ENCODE results near the gene NOVA2.

The NOVA2 gene

DNA sequence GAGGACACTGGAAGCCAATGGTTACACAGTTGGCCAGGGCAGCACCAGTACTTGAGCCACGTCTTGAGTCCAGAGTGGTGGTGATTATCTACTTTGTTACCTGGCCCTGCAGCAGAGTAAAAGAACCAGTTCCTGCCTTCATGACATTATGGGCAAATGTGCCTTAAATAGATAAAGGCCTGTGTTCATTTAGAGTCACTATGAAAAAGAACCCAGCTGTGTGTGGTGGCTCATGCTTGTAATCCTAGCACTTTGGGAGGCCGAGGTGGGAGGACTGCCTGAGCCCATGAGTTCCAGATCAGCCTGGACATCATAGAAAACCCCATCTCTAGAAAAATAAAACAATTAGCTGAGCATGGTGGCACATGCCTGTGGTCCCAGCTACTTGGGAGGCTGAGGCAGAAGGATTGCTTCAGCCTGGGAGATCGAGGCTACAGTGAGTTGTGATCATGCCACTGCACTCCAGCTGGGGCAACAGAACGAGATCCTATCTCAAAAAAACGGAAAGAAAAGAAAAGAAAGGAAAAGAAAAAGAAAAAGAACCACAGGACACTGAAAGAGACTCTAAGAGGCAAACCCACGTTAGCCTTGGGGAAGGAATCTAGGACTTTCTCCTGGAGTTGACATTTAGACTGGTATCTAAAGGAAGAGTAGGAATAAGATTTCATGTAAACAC is 84.3 kb downstream of the NOVA2 start:
- DNase-seq = no peak

DNA sequence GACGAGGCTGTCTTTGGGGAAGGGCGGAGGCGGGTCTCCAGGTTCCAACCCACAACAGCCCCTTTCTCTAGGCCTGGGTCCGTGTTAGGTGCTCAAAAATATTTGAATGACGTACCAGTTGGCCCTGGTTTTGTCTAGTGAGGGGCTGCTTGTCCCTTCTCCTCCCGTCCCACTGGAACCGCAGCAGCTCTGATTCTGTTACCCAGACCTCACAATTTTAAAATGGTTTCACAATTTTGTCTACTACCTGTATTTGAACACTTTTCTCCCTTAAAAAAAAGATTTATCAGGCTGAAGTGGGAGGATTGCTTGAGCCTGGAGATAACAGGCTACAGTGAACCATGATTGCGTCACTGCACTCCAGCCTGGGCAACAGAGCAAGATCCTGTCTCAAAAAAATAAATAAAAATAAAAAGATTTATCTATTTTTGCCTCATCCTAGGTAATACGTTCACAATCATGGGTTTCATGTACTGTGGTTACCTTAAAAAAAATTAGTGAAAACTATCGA is 86.4 kb downstream of the NOVA2 start:
- DNase-seq = no peak

DNA sequence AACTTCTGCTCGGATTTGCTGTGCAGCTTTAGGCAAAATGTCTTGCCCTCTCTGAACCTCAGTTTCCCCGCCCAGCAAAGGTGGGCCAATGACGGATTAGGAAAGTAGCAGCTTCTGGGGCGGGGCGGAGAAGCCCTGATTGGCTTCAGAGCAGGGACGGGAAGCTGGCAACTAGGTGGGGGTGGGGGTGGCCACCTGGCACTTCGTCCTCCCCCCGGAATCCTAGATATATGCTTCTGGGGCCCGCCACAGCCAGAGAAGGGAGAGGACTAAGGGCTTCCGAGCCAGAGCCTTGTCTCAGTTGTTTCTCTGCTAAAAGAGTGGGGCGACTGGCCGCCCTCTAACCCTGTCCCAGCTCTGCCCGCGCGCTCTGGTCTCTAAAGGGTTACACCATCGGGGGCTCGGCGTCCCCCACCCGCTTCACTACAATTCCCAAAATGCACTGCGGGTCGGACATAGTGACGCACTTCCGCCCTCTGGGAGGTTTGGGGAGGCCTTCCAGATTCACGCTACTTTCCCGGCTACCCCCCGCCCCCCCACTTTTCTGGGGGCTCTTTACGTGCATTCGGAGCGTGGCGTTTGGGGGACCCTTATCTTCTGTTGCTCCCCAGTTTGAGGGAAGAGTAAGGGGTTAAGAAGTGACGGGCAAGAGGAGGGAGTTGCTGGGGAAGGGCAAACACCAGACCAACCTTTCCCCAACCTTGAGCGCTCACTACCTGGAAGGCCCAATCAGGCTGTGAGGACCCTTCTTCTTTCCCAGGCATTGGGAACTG is 87.1 kb downstream of the NOVA2 start:
- DNase-seq = peak; percentile 96

DNA sequence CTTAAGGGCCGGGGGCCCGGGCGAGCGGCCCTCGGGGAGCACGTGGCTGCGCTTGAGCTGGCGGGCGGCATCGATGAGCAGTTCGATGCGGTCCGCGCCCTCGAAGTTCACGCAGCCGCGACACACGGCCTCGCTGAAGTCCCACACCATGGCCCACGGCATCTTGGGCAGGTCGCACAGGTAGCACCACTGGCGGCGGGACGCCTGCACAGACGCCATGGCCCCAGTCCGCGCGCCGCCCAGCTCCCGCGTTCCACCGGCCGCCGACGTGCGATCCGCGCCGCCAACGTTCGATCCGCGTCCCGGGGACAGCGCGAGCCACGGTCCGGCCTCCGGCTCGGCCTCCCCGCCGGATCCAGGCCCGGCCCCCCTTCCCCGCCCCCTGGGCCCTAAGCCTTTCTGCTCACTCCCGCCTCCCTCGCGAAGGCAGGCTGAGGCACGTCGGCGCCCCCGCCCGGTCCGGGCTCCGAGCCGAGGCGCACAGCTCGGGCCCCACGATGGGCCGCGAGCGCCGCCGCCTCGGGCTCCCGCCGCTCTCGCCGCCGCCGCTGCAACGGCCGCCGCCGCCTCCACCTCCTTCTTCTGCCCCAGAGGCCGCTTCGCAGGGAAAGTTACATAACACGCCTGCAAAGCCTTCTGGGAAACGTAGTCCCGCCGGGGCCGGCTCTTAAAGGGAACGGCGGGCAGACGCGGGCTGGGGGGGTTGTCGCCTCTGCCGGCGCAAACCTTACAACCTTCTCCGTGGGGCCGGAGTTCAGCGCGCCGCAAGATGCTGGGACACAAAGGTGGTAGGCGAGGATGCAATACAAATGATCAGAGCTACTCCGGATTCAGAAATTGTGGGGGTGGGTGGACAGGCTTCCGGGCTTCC is 87.9 kb downstream of the NOVA2 start, which contains the start of gene IRF2BP1:
IRF2BP1 (minus strand) TSS at position 586 of the 871 bp plus-strand sequence; CDS start at position 219, 367 bp downstream.
- DNase-seq = peak; percentile 93

DNA sequence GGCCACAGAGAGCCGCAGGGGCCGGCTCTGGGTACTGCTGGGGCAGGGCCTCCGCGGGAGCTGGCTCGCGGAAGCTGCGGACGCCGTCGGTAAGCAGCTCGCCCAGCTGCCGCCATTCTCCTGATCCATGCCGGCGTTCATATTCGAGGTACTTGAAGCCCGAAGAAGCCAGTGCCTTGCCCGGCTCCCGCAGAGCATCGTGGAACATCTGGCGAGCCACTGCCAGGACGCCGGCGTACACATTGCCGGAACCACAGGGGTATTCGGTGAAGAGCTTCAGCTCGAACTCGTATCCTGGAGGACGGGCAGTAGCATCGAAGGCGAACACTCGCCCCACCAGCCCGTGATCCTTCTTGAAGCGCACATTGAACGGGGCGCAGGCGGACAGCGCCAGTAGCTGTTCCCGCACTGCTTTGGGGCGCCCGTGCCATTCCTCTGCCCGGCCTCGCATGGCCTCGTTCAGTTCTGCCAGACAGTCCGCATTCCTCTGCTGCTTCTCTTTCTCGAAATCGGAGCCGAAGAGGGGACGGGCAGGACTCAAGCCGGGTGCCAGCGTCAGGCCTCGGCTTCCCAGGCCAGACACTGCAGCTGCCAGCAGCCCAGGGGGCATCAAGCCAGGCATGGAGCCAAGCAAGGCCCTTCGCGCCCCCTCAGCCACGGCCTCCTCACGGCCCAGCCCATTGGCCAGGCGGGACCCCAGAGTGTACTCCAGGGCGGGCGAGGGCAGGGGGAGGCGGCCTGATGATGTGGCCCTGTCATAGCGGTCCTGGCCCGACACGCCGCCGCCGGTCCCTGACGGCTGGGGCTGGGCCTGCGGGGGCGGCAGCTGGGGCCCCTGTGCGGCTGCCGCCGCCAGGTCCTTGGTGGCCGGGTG is 88.7 kb downstream of the NOVA2 start:
- peak; percentile 28 for DNase-seq

DNA sequence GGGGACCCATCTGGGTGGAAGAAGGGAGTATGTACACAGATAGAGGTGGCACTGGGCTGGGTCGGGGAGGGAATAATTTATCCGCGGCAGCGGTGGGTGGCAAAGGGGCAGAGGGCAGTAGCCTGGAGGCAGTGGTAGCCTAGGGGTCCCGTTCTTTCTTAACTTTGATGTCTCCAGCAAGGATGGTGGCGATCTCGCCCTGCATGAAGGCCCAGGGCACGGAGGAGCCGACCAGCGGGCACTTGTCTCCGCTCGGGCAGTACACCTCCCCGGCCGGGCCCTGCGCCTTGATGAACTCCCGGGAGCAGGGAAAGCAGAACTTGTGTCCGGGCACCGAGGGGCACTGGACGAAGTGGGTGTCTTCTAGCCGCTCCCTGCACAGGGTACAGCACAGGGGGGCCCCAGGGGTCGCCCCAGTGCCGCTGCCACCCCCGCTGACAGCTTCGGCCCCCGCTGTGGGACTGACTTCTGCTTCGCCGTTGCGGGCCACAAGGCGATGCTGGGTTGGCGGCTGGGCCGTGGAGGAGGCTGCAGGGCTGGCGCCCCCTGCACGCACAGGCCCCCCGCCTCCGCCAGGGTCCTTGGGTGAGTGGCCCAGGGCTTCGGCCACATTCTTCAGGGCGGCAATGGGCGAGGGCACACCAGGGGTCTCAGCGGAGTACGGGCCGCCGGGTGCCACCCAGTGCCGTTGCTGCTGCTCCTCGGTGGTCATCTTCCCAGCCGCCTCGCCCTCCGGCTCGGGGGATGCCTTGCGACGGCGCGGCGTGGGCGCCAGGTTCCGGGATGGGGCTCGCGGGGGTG is 89.6 kb downstream of the NOVA2 start:
- DNase-seq = no peak
